Colonic mucosa (tissue), 4 donors: ENCODE results near the gene RASA1. TPM values are rescaled to one million over a fixed set of nuclear protein-coding genes. Genes with fewer than 3 reads are reported as not detected.
A peak's percentile ranks its signal among the peaks of the same experiment; 100 is the strongest.

Experiments used
- DNase-seq: peaks from one replicate; pipeline ENCODE4 v3.0.0-alpha.2; 2020
- H3K27ac ChIP-seq: fragments of 200-600 bp; one replicate; pipeline ENCODE4 v1.8.0; 2021
- H3K27me3 ChIP-seq: fragments of 200-600 bp; one replicate; pipeline ENCODE4 v1.8.0; 2021
- H3K36me3 ChIP-seq: fragments of 200-600 bp; one replicate; pipeline ENCODE4 v1.8.0; 2021
- H3K4me1 ChIP-seq: fragments of 200-600 bp; one replicate; pipeline ENCODE4 v1.8.0; 2021; ENCODE audit warnings: mild to moderate bottlenecking
- H3K4me3 ChIP-seq: fragments of 200-600 bp; one replicate; pipeline ENCODE4 v1.8.0; 2021
- H3K9ac ChIP-seq, 2 donors: one replicate each; pipeline ENCODE4 v1.7.0; 2013; ENCODE audit warnings: control low read depth in 2 of 2, low read depth in 2 of 2, low read length in 2 of 2
- H3K9me3 ChIP-seq: fragments of 200-600 bp; one replicate; pipeline ENCODE4 v1.8.0; 2021
- CTCF ChIP-seq: fragments of 200-600 bp; IDR thresholded peaks from one replicate; pipeline ENCODE4 v1.8.0; 2022; ENCODE audit warnings: antibody characterized with exemption, mild to moderate bottlenecking
- intact Hi-C: fragments of 100-400 bp; cut with DNase I; formaldehyde crosslinking; loops from one replicate; pipeline ENCODE4 v1.14.1; 2022
- total RNA-seq, 2 donors: library from RNA; stranded (reverse); fragmentation: NEBNext Ultra II Directional in 1 of 2; extraction: Animal tissue kit (Norgen Biotek cat#: 25700) in 1 of 2; gene quantifications; one replicate each; pipeline ENCODE4 v1.2.1, GENCODE V29; 2021
- donor health status: healthy.
- donor health status: DM: no; HTN: no; CAD: no.
- donor health status: DM: no; HTN: no; CAD: no.

The RASA1 gene
- total RNA-seq, 2 donors from 2014 or later: 24.1 to 28.8 TPM

- intact Hi-C loops: no loop called here
- peaks cover 15% of the 10 kb centered on the region for H3K36me3 ChIP-seq
- H3K9ac ChIP-seq: no peak overlapping the region
- H3K27me3 ChIP-seq: no peaks in the 10 kb centered on the region
- no peak overlapping the region for H3K27ac ChIP-seq
- TF ChIP-seq CTCF: no peak
- no peaks in the 10 kb centered on the region for H3K4me1 ChIP-seq
- no peak overlapping the region for H3K4me3 ChIP-seq
- DNase-seq: no peak
- H3K9me3 ChIP-seq: no peaks in the 10 kb centered on the region
Observed at GRCh38 chr5:87405472-87406155, 137.9 kb downstream of the RASA1 start.

GRCh38 chr5:87408204-87408603 is 140.5 kb downstream of the RASA1 start:
- DNase-seq: no peak
- H3K27me3 ChIP-seq: no peaks in the 10 kb centered on the region
- H3K36me3 ChIP-seq: peaks cover 3% of the 10 kb centered on the region
- no peaks in the 10 kb centered on the region for H3K9me3 ChIP-seq
- TF ChIP-seq CTCF: no peak
- intact Hi-C loops: no loop called here
- H3K4me3 ChIP-seq: no peak overlapping the region
- no peaks in the 10 kb centered on the region for H3K4me1 ChIP-seq
- no peak overlapping the region for H3K9ac ChIP-seq
- H3K27ac ChIP-seq: no peak overlapping the region

- no peak for DNase-seq
- Histone ChIP-seq H3K27me3 (no peaks in the 10 kb centered on the region), H3K9me3 (no peaks in the 10 kb centered on the region), H3K4me1 (no peaks in the 10 kb centered on the region), H3K27ac (no peak overlapping the region), H3K4me3 (no peak overlapping the region), H3K36me3 (peaks cover 3% of the 10 kb centered on the region), H3K9ac (no peak overlapping the region)
- TF ChIP-seq CTCF: no peak
- intact Hi-C loops: no loop called here
Observed at GRCh38 chr5:87410931-87411330, 143.2 kb downstream of the RASA1 start.

GRCh38 chr5:87411586-87411972 is 143.9 kb downstream of the RASA1 start:
- Histone ChIP-seq H3K27ac (peak overlapping the region; percentile 94), H3K4me3 (peak overlapping the region; percentile 76), H3K9ac (peak overlapping the region; percentile 89 to 98), H3K27me3 (no peaks in the 10 kb centered on the region), H3K9me3 (no peaks in the 10 kb centered on the region), H3K36me3 (peaks cover 3% of the 10 kb centered on the region), H3K4me1 (no peaks in the 10 kb centered on the region)
- TF ChIP-seq CTCF: no peak
- DNase-seq: no peak
- intact Hi-C loops: no loop called here

- no peak for TF ChIP-seq CTCF
- H3K4me1 ChIP-seq: no peaks in the 10 kb centered on the region
- intact Hi-C loops: no loop called here
Observed at GRCh38 chr5:87411973-87412629, 144.4 kb downstream of the RASA1 start.

More at GRCh38 chr5:87411973-87412629, 144.4 kb downstream of the RASA1 start:
- H3K36me3 ChIP-seq: peaks cover 3% of the 10 kb centered on the region
- peak overlapping the region; percentile 76 for H3K4me3 ChIP-seq
- peak overlapping the region; percentile 94 for H3K27ac ChIP-seq
- peak; percentile 57 for DNase-seq
- H3K9ac ChIP-seq: peak overlapping the region; percentile 89 to 98
- no peaks in the 10 kb centered on the region for H3K27me3 ChIP-seq
- H3K9me3 ChIP-seq: no peaks in the 10 kb centered on the region
